Measurements from ENCODE around the gene NEDD8.

NEDD8 gene

GRCh38 chr14:24264298-24264697 is 32.1 kb upstream of the NEDD8 start:
- in situ Hi-C loops (cut with MboI; ENCODE audit: low sequenced_read_pairs): no loop called here

DNA sequence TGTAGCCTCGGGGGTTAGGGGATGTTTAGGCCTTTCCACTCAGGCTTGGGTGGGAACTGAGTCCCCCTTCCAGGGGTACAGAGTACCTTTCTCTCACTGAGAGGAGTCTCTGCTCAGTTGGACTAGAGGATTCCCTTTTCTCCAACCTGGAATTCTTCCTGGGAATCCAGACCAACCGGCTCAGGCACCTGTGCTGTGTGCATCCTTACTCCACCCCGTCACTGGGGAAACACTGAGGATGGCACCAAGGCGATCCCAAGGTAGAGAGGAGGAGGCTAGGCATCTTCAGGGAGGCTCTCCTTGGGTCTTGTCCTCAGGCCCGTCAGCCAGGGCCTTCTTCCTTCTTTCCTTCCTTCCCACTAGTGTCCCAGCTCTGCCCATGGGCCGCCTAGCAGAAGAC is 31.7 kb upstream of the NEDD8 start:
- in situ Hi-C loops (cut with MboI; ENCODE audit: low sequenced_read_pairs): no loop called here

DNA sequence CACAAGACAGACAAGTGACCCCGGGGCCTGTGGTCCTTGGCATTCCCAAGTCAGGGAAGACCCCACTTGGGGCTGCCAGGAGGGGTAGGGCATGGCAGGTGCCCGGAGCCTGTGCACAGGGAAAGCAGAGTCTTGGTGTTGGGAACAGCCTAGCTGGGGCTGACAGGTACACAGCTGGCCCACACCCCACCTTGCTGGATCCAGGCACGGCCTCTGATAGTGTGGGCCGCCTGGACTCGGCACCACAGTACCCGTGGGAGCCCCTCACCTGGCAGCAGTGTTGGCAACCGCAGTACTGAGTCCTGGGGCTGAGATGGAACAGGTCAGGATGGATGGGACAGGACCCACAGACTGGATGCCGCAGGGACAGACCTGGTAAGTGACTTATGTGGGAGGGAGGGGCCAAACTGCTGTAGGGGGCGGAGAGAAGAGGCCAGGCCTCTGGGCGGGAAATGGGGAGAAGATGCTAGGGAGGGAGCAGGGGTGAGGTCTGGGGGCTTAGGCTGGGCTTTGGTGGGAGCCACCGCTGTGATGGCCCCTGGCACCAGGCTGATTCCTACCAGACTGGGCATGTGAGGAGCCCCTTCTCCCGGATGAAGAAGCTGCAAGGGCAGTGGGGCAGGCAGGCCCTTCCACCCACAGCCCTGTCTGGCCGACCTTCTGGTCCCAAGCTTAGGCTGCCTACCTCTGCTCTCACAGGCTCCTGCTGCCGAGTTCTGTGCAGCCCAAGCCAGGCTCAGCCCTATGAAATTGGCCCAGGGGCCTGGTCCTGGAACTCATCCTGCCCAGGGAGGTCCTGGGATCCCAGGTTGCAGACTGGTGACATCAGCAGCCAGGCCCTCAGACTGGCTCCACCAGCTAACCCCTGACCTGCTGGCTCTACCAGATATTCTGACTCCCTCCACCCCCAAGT is 30.9 kb upstream of the NEDD8 start, which contains the start of gene TGM1:
TGM1 (minus strand) TSS at position 357 of the 913 bp plus-strand sequence. CDS start 825 bp downstream, outside the sequence.
- in situ Hi-C loops (cut with MboI; ENCODE audit: low sequenced_read_pairs): no loop called here

DNA sequence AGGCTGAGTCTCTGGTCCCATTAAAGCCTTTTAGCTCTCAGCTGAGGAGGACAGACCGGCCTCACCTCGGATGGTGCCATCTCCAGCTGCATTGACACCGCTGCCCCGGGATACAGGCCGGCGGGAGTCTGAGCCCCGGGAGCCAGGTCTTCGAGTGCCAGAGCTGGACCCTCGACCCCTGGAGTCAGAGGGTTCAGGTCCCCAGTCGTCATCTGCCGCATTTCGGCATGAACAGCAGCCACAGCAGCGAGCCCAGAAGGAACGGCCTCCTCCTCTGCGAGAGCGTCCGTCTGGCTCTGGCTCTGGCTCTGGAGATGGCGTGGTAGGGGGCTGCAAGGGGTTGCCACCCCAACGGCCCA is 29.8 kb upstream of the NEDD8 start:
- in situ Hi-C loops (cut with MboI; ENCODE audit: low sequenced_read_pairs): no loop called here

- in situ Hi-C loops (cut with MboI; ENCODE audit: low sequenced_read_pairs): no loop called here
These were observed 29.2 kb upstream of the NEDD8 start for GRCh38 chr14:24261256-24261968.

DNA sequence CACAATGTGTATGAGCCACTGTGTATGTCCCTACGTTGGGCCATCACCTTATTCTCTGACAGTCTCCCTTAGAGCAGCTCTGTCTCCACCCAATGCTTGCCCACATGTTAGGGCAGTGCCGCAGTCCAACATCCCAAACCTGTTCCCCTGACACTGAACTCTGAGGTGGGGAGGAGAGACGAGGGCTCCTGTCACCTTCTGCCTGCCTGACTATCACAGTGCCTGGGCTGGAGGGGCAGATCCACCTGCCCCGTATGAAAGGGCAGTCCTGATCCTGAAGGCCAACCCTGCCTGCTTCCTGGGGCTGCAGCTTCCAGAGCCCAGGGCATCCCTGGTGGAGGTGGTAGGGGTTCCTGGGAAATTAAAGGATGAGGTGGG is 28.6 kb upstream of the NEDD8 start:
- in situ Hi-C loops (cut with MboI; ENCODE audit: low sequenced_read_pairs): no loop called here

- in situ Hi-C loops (cut with MboI; ENCODE audit: low sequenced_read_pairs): no loop called here
These were observed 28.0 kb upstream of the NEDD8 start for GRCh38 chr14:24260026-24260779.

DNA sequence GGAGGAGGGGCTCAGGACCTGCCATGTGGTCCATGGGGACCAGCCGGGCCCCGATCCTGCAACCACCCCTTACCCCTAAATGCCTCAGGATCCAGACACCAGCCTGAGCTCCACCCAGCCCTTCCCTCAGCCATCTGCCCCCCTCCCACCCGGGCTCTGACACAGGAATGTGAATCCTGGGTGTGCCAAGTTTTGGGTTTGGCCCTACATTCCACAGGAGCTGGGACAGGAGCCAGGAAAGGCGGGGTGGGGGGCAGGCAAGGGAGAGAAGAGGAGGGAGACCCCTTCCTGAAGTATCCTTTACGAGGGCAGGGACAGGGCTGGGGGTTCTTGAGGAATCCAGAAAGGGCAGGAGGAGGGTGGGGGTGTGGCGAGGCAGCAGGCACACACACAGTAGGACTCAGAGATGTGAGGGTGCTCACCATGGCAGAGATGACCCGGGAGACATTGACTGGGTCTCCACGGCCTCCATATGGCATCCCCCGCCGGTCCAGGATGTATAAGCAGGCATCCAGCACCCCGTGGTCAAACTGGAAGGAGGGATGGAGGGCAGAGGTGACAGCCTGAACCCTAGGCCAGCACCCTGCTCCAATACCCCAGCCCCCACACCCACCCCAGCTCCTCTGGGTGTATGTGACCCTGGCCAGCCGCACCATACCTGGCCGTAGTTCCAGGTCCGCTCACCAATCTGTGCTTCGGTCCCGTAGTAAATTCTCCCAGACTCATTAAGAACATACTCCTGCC is 27.3 kb upstream of the NEDD8 start:
- in situ Hi-C loops (cut with MboI; ENCODE audit: low sequenced_read_pairs): no loop called here

DNA sequence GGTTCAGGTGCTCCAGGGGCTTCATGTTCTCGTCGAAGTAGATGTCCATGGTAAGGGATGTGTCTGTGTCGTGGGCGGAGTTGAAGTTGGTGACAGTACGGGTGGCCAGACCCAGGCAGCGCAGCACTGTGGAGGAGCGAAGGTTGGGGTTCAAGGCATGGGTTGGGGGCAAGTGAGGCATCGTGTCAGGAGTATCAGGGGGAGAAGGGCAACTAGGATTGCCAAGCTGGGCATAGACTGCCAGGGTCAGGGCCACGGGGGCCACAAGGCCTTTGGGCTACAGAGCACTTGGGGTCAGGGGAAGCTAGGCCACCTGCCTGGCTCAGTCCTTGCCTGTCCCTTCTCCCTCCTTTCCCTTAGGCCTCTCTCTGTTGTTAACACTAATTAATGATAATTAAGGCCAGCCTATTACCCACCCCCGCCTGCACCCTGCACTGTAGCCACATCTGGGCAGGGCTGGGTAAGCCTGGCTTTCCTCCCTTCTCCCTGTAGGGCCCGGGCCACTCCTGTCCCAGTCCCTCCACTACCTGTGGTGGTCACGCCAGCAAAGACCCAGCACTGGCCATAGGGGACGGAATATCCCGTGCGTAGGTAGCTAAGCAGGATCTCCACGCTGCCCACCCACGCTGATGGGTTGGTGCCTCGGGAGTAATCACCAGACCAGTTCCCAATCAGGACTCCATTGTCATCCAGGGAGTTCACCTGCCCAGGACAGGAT is 26.5 kb upstream of the NEDD8 start:
- in situ Hi-C loops (cut with MboI; ENCODE audit: low sequenced_read_pairs): no loop called here

DNA sequence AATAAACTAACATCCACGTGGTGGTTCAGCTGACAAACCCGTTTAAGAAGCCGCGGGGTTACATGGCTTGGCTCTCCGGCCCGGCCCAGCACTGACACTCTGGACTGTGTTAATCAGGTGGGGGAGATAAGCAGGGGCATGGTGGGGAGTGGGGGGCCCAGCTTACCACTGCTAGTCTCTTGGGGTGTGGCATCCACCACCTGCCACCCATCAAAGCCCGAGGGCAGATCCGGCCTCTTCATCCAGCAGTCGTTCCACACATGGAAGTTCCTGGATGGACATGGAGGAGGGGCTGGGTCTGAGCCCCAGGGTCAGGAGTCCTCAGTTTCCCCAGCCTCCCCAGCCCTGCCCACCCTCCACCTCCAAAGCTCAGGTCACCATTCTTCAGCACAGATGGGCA is 26.0 kb upstream of the NEDD8 start:
- in situ Hi-C loops (cut with MboI; ENCODE audit: low sequenced_read_pairs): no loop called here

DNA sequence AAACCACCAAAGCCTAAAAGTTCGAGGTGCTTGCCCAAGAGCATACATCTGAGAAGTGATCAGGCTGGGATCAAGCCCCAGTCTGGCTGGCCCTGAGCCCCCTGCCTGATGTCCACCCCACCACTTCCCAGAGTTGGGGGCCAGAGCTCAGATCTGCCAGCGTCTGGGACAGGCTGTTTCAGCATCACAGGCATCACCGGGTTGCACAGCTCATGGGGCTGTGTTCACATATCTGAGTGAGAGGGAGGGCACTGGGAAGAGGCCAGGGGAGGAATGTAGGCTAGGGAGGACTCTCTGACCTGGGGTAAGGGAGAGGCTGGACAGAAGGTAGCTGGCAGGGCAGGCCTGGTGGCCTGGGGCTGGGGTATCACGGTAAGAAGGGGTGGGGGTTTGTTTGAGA is 24.8 kb upstream of the NEDD8 start:
- in situ Hi-C loops (cut with MboI; ENCODE audit: low sequenced_read_pairs): no loop called here

GRCh38 chr14:24255931-24256711 is 24.0 kb upstream of the NEDD8 start:
- in situ Hi-C loops (cut with MboI; ENCODE audit: low sequenced_read_pairs): no loop called here

DNA sequence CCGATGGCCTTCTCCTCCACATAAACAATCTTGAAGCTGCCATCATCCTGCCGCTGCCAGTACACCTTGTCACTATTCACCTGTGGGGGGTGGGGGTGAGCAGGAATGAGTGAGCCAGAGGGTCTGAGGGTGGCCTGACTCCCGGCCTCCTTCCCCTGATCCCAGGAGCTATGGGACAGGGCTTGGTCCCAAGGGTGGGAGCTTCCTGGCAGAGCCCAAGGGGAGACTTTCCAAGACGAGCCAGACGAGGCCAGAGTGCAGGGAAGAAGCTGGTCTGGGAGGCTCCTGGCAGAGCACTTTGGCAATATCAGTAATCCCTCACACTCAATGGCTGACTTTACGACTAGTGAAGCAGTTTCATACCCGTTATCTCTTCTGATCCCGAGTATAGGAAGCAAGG is 23.3 kb upstream of the NEDD8 start:
- in situ Hi-C loops (cut with MboI; ENCODE audit: low sequenced_read_pairs): no loop called here

GRCh38 chr14:24254630-24255392 is 22.6 kb upstream of the NEDD8 start:
- in situ Hi-C loops (cut with MboI; ENCODE audit: low sequenced_read_pairs): no loop called here

DNA sequence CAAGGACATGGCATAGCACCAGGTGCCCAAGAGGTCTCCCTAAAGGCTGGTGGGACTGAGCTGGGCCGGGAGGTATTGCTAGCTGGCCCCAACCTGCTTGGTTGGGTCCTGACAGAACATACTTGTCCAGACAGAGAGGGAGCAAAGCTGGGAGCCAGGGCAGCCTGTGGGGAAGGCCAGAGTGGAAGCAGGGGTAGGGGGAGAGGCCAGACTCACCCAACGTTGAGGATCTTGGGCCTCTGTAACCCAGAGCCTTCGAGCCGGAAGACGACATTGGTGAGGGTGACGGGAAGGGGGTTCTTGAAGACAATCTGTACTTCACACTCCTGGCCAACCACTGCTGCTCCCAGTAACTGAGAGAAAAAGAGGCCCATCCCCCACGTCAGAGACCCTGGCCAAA is 21.8 kb upstream of the NEDD8 start:
- in situ Hi-C loops (cut with MboI; ENCODE audit: low sequenced_read_pairs): no loop called here

DNA sequence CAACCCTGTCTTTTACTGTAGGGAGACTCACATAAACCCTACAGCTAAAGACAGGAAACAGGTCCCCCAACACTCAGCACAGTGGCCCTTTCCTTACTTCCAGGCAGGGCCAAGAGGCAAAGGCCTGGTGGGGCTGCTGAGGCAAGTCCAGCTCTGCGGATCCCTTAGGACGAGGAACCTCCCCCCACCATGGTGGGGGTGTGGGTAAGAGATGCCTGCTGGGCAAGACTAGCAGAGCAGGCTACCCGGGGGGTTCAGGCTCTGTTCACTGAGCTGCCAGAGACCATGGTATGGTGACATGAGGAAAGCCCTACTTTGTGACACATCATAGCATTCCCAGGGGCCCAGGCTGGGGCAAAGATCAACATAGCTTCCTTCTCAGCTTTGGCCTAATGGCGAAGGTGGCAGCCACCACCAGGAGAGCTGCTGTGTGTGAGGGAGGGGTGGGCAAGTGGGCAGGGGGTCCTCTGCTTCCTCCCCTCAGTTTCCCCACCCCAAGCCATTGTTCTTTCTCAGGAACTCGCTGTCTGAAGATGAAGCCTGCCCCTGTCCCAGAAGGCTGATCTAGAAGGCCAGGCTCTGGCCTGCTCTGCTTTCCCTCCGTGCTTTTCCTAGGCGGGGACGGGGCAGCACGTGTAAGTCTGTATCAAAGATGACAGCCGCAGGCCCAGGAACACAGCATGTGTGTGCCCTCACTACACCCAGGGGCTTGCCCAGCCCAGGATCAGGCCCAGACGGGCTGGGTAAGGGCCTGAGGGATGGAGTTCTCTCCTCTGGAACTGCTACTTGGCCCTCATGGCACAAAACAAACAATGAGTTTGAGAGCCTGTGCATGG is 20.3 kb upstream of the NEDD8 start:
- in situ Hi-C loops (cut with MboI; ENCODE audit: low sequenced_read_pairs): no loop called here

- in situ Hi-C loops (cut with MboI; ENCODE audit: low sequenced_read_pairs): no loop called here
These were observed 19.7 kb upstream of the NEDD8 start for GRCh38 chr14:24251880-24252288.

DNA sequence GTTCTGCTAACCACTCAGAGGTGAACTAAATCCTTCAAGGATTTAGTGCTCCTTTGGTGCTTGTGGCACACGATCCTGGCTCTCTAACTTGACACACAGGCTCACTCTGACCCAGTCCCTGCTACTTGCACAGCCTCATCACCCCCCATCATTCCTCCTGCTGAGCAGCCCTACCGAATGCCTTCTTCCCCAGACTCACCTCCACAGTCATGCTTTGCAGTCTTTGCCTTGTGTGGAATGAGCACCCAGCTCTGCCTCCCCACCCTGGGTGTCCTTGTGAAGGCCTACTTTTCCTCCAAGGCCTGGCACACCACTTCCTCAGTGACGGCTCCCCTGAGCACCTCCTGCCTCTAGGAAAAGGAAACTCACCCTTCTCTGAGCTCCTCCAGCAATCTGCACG is 18.2 kb upstream of the NEDD8 start:
- in situ Hi-C loops (cut with MboI; ENCODE audit: low sequenced_read_pairs): no loop called here
